A549 treated with ZK216348 at 1 μM for 4 hours (cell line): ENCODE results near the gene TSFM. TPM values are rescaled to one million over a fixed set of nuclear protein-coding genes. Genes with fewer than 3 reads are reported as not detected.

Experiments
- total RNA-seq: library from RNA; stranded (reverse); fragments of 200-300 nt; extraction: Qiagen RNA extraction; gene quantifications from 5 replicates; pipeline ENCODE4 v1.2.3, GENCODE V29; 2022; ENCODE audit warnings: low read depth

TSFM gene
- total RNA-seq, result 67.7 to 78.2 TPM (median 72.3 TPM) in 5 replicates

DNA sequence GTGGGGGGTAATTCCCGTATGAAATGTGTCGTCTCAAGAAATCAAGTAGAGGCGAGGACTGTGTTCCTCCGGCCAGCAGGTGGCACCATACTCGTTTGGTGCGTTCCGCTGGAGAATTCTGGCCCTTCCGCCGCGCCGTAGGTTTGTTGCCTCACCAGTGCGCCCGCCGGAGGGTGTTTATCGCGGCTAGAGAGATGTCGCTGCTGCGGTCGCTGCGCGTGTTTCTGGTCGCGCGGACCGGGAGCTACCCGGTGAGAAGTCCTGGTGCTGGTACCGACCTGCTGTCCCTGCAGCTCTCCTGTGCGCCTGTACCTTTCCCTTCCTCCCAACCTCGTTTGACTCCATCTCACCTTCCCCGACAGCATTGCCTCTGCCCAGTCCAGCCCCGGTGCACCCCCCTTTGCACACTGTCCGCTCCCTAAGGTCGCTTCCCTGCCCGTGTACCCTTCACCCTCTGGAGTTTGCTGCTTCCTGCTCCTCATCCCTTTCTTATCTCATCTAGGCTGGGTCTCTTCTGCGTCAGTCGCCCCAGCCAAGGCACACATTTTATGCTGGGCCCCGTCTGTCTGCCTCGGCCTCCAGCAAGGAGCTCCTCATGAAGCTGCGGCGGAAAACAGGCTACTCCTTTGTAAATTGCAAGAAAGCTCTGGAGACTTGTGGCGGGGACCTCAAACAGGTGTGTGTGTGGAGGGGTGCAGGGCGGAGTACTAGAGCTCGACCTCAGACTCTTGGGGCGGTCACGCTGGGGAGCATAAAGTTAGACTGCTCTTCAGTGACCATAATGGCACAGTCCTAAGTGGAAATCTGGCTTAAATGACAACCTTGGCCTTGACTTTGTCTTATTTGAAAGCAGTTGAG lies at the start of gene TSFM:
TSFM (plus strand) TSS at position 180 of the 858 bp plus-strand sequence; CDS start at position 195, 15 bp downstream.

DNA sequence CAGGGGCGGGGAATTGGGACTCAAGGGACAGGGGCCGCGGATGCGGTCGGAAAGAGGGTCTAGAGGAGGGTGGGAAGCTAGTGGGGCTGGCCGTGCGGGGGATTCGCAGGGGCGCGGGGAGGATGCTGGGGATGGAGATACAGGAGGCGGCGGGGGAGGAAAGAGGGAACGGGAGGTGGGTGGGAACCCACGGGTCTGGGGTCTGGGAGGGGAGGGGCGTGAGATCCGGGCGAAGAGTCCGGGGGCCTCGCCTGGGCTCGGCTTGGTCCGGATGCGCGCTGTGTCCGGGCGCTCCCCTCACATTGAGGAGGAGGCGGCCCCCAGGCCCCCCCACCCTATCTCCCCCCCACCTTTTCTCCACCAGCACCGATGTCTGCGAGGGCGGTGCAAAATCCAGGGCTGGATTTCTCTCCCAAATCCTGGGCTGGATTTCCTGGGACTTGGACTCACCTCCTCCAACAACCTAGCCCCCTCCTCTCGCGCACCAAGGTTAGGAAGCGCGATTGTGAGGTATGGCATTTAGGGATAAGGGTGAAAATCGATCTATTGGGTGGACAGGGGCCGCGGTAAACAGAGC lies 43.8 kb upstream of the TSFM start, which contains the start of gene AGAP2:
AGAP2 (minus strand) TSS at position 82 of the 577 bp plus-strand sequence. CDS start 496 bp downstream, outside the sequence.

GRCh38 chr12:57744777-57745484 lies 37.7 kb upstream of the TSFM start, which contains the start of gene TSPAN31:
Gene TSPAN31 (plus strand): TSS chr12:57745039. CDS start chr12:57745155, 116 bp downstream.

DNA sequence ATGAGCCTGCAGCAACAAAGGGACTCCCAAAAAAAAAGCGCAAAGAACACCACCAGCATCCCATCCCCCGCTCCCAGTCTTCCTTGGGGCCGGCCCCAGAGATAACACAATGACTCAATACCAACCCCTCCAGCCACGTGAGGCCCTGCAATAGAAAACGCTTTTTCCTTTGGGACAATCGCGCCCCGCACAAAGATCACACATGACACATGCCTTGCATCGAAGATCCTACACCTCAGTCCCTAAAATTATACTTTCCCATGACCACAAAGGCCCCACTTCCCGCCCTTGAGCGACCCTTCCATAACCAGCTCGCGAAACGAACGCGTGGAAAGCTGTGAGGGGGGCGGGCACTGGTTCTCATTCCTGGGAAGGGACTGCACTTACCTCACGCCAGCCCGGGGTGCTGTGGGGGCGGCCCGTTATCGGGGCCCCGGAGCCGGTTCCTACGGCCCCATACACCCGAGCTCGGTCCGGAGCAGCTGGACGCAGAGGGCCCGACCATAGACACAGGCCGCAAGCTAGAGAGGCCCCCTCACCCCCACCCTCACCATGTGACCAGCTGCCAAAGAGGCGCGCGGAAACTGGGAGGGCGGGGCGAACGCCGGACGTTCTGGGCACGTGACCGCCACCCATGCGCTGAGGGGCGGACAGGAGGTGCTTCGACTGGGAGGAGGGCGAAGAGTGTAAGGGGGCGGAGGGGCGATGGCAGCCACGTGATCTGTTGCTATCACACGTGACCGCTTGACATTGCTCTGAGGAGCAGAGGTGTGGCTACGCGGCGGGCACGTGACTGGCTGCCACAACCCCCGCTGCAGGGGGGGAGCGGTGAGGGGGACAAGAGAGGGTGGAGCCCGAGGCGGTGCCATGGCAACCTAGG lies 30.6 kb upstream of the TSFM start, which contains the start of gene CDK4:
CDK4 (minus strand) TSS at position 523 of the 880 bp plus-strand sequence. CDS start 593 bp downstream, outside the sequence.

GRCh38 chr12:57754411-57755193 lies 28.0 kb upstream of the TSFM start, which contains the start of gene MARCHF9:
Gene MARCHF9 (plus strand): TSS chr12:57755103. CDS start chr12:57755529, 426 bp downstream.

DNA sequence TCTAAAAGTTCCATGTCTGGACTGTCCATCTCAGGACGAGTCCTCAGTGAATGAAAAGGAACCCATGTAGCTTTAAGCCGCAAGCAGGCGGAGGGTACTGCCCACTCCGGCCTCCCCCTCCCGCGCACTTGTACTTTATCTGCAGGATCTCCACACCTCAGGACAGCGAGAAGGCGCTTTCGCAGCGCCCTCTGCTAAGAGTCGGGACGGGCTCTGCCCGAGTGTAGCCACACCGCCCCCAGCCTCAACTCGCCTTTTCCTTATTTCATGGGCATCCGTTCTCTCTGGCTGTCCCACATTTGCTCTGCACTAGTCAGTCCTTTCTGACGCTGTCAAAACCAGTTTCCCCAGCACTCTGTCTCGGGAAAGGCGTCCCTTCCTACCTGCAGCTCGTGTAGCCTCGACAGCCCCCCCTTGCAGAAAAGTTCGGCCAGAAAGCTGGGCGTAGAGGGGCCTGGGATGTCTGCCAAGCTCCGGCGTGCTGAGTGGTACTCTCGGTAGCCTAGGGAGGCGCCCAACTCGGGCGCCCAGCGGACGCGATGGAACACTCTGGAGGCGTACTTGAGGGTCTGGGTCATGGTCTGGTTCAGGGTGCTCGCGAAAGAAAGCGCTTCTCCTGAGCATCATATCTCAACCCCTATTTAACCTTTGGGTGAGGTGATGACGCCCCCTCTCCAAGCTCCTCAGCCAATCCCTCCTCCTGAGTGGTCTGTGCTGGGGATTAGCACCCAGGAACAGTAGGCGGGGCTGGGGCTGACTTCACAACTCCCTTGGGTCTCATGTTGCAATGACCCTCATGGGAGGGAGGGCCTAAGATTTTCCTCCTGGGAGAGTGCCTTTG lies 15.9 kb upstream of the TSFM start, which contains the start of gene CYP27B1:
CYP27B1 (minus strand) TSS at position 615 of the 841 bp plus-strand sequence; CDS start at position 578, 37 bp downstream.

GRCh38 chr12:57771873-57772428 lies 10.6 kb upstream of the TSFM start, which contains the start of gene METTL1:
Gene METTL1 (minus strand): TSS chr12:57772105. CDS start chr12:57772083, 22 bp downstream.

DNA sequence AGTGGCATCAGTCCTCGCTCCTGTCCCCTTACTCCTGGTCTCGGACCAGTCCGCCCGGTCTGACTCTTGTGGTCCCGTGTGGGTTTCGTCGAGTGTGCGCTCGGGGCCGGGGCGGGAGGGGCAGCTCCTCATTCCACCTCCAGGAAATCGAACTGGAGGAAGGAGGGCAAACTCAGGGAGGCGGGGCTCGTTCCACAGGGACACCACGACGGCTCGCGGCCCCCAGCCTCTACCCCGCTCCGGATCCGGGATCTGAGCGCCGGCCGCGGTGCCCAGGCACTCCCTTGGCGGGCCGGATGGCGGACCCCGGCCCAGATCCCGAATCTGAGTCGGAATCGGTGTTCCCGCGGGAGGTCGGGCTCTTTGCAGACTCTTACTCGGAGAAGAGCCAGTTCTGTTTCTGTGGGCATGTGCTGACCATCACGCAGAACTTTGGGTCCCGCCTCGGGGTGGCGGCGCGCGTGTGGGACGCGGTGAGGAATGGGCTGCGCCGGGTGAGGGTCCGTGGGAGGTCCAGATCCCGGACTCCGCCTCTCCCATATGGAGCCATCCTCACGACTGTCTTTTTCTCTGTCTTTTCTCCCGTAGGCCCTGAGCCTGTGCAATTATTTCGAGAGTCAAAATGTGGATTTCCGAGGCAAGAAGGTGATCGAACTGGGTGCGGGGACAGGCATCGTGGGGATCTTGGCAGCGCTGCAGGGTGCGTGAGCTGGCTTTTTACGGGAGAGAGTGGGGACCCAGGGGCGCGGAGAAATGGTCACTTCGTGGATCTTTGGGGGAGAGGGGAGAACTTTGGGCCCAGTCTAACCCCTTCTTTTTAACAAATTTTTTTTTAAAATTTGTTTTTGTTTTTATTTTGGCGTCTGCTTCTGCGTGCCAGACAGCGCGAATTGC lies 9.9 kb upstream of the TSFM start, which contains the start of gene EEF1AKMT3:
EEF1AKMT3 (plus strand) TSS at position 186 of the 894 bp plus-strand sequence; CDS start at position 297, 111 bp downstream.

DNA sequence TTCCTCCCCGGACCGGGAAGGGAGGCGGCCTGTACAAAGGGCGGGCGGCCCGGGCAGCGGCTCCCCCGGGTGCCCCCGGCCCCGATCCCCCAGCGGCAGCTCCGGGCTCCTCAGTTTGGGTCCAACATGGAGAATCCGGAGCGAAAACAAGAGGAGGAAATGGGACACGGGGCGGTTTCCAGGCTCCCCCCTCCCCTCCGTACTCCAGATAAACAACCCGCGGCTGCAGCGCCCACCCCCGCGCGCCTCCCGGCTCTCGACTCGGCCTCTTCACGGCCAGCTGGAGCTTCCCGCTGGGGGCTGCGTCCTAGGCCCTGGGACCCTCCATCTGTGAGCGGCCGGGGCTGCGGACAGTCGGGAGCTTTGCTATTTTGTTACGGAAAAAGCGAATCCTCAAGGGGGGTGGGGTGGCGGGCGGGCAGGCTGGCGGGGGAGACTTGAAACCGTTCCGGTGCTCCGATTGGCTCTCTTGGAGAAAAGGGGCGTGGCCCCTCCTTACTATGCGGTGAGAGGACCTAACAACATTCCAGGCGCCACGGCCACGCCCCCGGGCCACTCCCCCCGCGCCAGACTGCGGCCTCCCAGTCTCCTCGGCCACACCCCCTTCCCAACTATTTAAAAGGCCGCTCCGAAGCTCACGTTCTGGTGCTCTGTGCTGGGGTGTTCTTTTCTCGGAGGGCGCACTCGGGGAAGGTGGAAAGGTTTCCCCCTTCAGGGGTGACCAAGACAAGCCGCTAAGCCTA lies 64.2 kb downstream of the TSFM start, which contains the start of gene CTDSP2:
CTDSP2 (minus strand) TSS at position 153 of the 743 bp plus-strand sequence. CDS start 294 bp downstream, outside the sequence.

Other genes with a start within 250 kb of the TSFM start
- gene DCTN2, start 235.6 kb upstream of the TSFM start, total RNA-seq, result 120 to 142 TPM (median 127 TPM) in 5 replicates
- gene KIF5A, start 232.7 kb upstream of the TSFM start, total RNA-seq, result 0.18 to 0.26 TPM (median 0.21 TPM) in 5 replicates
- 39.2 to 49.2 TPM (median 42.4 TPM) in 5 replicates for gene PIP4K2C, start 191.6 kb upstream of the TSFM start, total RNA-seq
- gene DTX3, start 178.0 kb upstream of the TSFM start, total RNA-seq, result 13.4 to 21.3 TPM (median 18.7 TPM) in 5 replicates
- gene ARHGEF25, start 171.4 kb upstream of the TSFM start, total RNA-seq, result 4.1 to 7.7 TPM (median 6.0 TPM) in 5 replicates
- 27.2 to 51.6 TPM (median 49.2 TPM) in 5 replicates for gene B4GALNT1, start 149.6 kb upstream of the TSFM start, total RNA-seq
- gene OS9, start 88.7 kb upstream of the TSFM start, total RNA-seq, result 109 to 127 TPM (median 117 TPM) in 5 replicates
- gene AGAP2, start 44.0 kb upstream of the TSFM start, total RNA-seq, result 0.08 to 0.48 TPM (median 0.12 TPM) in 5 replicates
- 14.4 to 21.6 TPM (median 17.4 TPM) in 5 replicates for gene TSPAN31, start 37.7 kb upstream of the TSFM start, total RNA-seq
- gene CDK4, start 30.5 kb upstream of the TSFM start, total RNA-seq, result 212 to 278 TPM (median 234 TPM) in 5 replicates
- 6.0 to 9.2 TPM (median 7.8 TPM) in 5 replicates for gene MARCHF9, start 27.7 kb upstream of the TSFM start, total RNA-seq
- gene CYP27B1, start 15.7 kb upstream of the TSFM start, total RNA-seq, result 0.86 to 4.5 TPM (median 2.7 TPM) in 5 replicates
- 49.9 to 57.2 TPM (median 51.6 TPM) in 5 replicates for gene METTL1, start 10.7 kb upstream of the TSFM start, total RNA-seq
- 3.8 to 5.7 TPM (median 5.2 TPM) in 5 replicates for gene EEF1AKMT3, start 10.2 kb upstream of the TSFM start, total RNA-seq
- 0.40 to 1.0 TPM (median 0.71 TPM) in 5 replicates for gene AVIL, start 35.9 kb downstream of the TSFM start, total RNA-seq
- gene CTDSP2, start 63.9 kb downstream of the TSFM start, total RNA-seq, result 40.9 to 60.8 TPM (median 50.5 TPM) in 5 replicates
- 4.7 to 6.4 TPM (median 5.6 TPM) in 5 replicates for gene ATP23, start 158.8 kb downstream of the TSFM start, total RNA-seq